GM11168 (cell line): ENCODE data around the gene CORO7.

Source experiments
- in situ Hi-C: fragments of 300-500 bp; cut with MboI; formaldehyde crosslinking; loops from one replicate; pipeline ENCODE4 v1.12.0; 2022; ENCODE audit warnings: low sequenced_read_pairs; ENCODE audit not compliant: unreplicated experiment

CORO7 gene

DNA sequence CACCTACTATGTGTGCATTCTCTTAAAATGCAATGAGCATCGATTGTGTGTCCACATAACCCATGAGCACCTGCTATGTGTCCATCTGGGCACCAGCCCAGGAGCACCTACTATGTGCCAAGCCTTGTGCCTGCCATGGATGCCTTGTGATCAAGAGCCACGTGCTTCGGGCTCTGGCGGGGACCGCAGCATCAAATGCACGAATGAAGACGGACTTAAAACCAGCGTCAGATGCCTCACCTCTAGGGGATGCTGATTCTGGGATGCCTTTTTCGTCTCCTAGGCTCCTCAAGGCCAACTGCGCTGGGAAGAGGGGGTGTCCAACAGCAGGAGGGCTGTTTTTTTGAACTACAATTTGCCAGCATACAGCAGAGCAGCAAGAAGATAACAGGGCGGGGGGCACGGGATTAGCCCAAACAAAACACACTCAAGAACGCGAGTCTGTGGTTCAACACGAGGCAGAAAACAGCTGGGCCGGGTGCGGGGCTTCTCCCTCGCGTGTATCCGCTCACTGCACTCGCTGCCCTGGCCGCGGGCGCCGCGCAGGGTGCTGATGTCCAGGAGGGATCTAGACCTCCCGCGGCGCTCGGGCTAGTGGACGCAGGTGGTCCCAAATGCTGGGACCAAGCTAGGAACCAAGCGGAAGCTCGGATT is 101.7 kb downstream of the CORO7 start:
- in situ Hi-C loops = no loop called here

DNA sequence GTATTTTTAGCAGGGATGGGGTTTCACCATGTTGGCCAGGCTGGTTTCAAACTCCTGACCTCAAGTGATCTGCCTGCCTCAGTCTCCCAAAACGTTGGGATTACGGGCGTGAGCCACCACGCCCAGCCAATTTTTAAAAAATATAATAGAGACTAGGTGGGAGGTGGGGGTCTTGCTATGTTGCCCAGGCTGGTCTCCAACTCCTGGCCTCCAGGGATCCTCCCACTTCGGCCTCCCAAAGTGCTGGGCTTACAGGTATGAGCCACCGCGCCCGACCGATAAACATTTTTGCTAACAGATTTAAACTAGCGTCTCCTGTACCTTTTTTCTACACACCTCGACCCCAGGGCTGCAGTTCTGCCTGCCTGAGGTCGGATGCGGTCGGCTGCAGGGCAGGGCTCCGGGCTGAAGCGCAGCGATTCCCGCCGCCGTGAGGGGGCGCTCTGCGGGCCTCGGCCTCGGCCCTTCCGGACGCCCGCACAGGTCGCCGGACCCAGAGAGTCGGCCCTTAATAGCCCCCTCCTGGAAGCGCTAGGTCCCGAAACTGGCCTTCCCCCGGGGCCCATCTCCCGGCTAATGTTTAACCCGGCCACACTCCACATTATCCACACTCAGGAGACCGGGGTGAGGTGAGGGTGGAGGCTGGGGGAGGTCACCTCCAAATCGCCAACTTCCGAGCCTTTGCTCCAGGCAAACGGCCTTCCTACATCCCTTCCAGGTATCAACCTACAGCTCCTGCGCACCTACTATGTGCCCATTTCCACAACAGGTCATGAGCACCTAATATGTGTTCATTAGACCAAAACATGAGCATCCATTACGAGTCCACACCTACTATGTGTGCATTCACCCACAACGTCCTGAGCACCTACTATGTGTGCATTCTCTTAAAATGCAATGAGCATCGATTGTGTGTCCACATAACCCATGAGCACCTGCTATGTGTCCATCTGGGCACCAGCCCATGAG is 102.5 kb downstream of the CORO7 start:
- in situ Hi-C loops = no loop called here

DNA sequence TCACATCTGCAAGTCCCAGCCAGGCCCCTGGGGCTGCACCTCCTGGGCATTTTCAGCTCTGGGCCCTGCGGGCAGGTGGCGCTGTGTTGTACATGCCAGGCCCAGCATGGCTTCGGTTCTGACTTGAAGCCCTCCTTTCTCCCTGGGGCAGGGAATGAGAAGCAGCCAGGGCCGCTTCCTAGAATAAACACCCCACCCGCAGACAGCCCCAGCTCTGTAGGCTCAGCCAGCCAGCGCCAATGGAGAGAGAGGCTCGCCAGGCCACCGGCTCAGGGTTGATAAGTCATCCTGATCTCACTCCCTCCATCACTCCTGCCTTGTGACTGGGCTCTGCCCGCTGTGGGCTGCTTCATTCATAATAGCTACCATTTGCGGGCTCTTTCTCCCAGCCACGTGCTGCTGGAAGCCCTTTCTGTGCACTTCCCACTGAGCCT is 106.5 kb downstream of the CORO7 start:
- in situ Hi-C loops = no loop called here

DNA sequence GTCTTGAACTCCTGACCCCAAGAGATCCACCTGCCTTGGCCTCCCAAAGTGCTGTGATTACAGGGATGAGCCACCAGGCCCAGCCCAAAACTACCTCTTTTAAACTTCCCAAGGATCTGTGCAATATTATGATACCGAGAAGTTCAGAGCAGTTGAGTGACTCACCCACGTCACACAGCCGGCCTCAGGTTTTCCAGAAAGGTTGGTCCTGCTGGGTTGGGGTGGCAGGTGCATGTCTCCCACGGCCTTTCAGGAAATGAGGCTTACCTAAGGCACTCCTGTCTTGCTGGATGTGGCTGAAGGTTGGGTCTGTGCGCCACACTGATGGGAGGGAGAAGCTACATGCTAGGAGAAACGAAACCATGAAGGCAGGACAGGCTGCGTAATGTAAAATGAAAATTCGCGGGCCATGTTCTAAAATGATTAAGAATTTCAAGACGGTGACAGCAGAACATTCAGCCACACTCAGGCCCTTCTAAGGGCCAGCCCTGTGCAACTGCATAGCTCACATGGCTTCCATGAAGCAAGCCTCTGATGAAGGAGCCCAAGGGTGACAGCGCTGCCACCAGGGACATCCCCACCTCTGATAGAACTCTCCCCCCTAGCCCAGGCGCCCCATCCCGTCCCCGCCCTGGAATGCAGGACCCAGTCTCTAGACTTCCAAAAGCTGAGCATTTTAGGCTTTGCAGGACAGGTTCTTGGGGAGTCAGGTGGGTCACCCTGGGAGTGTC is 107.1 kb downstream of the CORO7 start:
- in situ Hi-C loops = no loop called here

DNA sequence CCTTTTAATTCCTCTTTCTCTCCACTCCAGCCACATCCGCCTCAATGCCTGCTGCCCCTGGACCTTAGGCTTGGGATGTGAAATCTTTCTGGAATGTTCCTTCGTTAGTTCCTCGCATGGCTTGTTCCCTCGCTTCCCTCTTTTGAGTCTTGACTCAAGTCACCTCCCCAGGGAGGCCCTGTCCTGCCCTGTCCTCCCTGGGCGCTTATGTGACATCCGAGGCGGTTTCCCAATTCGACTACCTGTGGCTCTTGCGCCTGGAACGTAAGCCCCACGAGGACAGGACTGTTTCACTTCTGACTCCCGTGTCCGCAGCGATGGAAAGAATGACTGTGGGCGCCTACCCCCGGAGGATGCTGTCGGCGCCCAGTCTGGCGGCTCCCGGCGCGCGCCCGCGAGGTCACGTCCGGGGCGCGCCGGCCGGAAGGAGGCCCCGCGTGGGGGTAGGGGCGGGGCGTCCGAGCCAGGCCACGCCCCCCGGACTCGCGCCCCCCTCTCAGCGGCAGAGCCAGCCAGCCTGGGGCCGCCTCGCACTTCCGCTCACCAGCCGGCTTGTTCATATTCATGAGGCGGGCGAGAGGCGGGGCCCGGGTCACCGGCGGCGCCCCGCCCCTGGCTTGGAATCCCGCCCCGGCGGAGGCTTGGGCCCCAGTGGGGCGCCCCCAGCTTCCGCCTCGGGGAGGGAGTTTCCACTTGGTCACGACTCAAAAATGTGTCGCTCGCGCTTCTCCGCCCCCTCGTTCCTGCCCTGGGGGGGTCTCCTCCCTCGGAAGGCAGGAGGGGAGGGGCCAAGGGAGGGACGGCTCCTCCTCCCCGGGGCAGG is 109.0 kb downstream of the CORO7 start:
- in situ Hi-C loops = no loop called here

DNA sequence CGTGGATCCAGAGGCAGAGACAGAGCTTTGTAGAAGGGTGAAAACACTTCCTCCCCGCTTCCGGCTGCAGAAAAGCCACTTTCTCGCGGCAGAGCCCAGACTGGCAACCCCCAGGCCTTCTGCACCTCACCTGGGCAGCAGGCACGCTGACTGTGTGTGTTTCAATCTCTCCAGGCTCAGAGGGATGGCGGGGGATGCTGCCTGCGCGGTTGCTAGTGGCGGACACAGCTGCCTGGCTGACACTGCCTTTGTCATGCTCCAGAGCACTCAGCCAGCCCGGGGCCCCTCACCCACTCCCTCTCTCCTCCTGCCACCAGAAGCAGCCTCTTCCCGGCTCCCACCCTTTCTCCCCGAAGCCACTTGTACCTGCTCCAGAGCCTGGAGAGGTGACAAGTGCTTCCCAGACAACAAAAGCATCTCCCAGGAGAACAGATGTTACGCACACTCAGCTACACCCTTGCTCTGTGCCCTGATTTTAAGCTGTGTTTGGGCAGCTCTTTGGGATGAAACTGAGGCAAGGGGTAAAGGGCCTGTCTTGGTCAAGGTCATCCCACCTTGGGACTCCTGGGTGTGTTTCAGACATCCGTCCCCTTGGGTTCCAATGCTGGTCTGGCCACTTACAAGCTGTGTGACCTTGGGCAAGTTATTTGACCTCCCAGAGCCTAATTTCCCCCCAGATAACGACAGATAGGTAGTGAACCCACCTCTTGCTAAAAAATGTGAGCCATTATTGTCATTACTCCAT is 109.8 kb downstream of the CORO7 start:
- in situ Hi-C loops = no loop called here
